ENCODE measurements around the gene LONP1. TPM values are rescaled to one million over a fixed set of nuclear protein-coding genes. Genes with fewer than 3 reads are reported as not detected.

Gene LONP1
- polyA plus RNA-seq, 1 donor from 2014 or later = 43.1 TPM

- Histone ChIP-seq H3K27me3 (ENCODE audit: insufficient read depth, low read depth, low read length) (no peaks in the 10 kb centered on the region), H3K4me2 (ENCODE audit: low read length) (no peak overlapping the region), H3K9me2 (ENCODE audit: insufficient read depth, low read length) (no peaks in the 10 kb centered on the region), H3F3A (ENCODE audit: insufficient read depth, low read length, poor library complexity, severe bottlenecking) (no peaks in the 10 kb centered on the region), H4K20me1 (ENCODE audit: insufficient read depth) (no peaks in the 10 kb centered on the region), H3K9ac (ENCODE audit: low read length) (no peak overlapping the region), H3K79me2 (replicated peaks; ENCODE audit: insufficient read depth, low read length) (peaks cover 8% of the 10 kb centered on the region), H2AFZ (ENCODE audit: low read depth, low read length) (no peak overlapping the region), H3K27ac (ENCODE audit: low read length) (no peak overlapping the region), H3K4me3 (ENCODE audit: low read length) (no peak overlapping the region), H3K36me3 (ENCODE audit: insufficient read depth, low read length) (no peaks in the 10 kb centered on the region), H3K9me3 (ENCODE audit: low read length) (no peaks in the 10 kb centered on the region)
- TF ChIP-seq CTCF (IDR thresholded peaks at IDR 0.05; ENCODE audit: poor library complexity, severe bottlenecking) = no peak
- no peak for TF ChIP-seq TAF1 (IDR thresholded peaks at IDR 0.05; ENCODE audit: low read depth)
- TF ChIP-seq EP300 (conservative IDR thresholded peaks at IDR 0.05; ENCODE audit: poor library complexity, severe bottlenecking) = no peak
- no peak for TF ChIP-seq REST (IDR thresholded peaks at IDR 0.05; ENCODE audit: borderline replicate concordance)
- no peak for TF ChIP-seq SMC3 (conservative IDR thresholded peaks at IDR 0.05; ENCODE audit: poor library complexity)
- TF ChIP-seq POLR2AphosphoS5 (IDR thresholded peaks at IDR 0.05) = no peak
- no peak for TF ChIP-seq MXI1 (conservative IDR thresholded peaks at IDR 0.05; ENCODE audit: poor library complexity, severe bottlenecking)
- TF ChIP-seq RAD21 (conservative IDR thresholded peaks at IDR 0.05) = no peak
- TF ChIP-seq EZH2 (IDR thresholded peaks at IDR 0.05; ENCODE audit: borderline replicate concordance, insufficient read depth, low read length, poor library complexity, severe bottlenecking) = no peak
Measured at GRCh38 chr19:5676772-5677105, 43.2 kb downstream of the LONP1 start.

- Histone ChIP-seq H3K9me3 (ENCODE audit: low read length) (no peaks in the 10 kb centered on the region), H3F3A (ENCODE audit: insufficient read depth, low read length, poor library complexity, severe bottlenecking) (no peaks in the 10 kb centered on the region), H3K9me2 (ENCODE audit: insufficient read depth, low read length) (no peaks in the 10 kb centered on the region), H2AFZ (ENCODE audit: low read depth, low read length) (no peak overlapping the region), H3K27me3 (ENCODE audit: insufficient read depth, low read depth, low read length) (no peaks in the 10 kb centered on the region), H3K9ac (ENCODE audit: low read length) (no peak overlapping the region), H3K36me3 (ENCODE audit: insufficient read depth, low read length) (no peaks in the 10 kb centered on the region), H3K27ac (ENCODE audit: low read length) (no peak overlapping the region), H3K4me3 (ENCODE audit: low read length) (no peak overlapping the region), H3K79me2 (replicated peaks; ENCODE audit: insufficient read depth, low read length) (peaks cover 3% of the 10 kb centered on the region), H4K20me1 (ENCODE audit: insufficient read depth) (no peaks in the 10 kb centered on the region), H3K4me2 (ENCODE audit: low read length) (no peak overlapping the region)
- TF ChIP-seq EZH2 (IDR thresholded peaks at IDR 0.05; ENCODE audit: borderline replicate concordance, insufficient read depth, low read length, poor library complexity, severe bottlenecking) (no peak), TAF1 (IDR thresholded peaks at IDR 0.05; ENCODE audit: low read depth) (no peak), CTCF (IDR thresholded peaks at IDR 0.05; ENCODE audit: poor library complexity, severe bottlenecking) (no peak), RAD21 (conservative IDR thresholded peaks at IDR 0.05) (no peak), SMC3 (conservative IDR thresholded peaks at IDR 0.05; ENCODE audit: poor library complexity) (no peak), MXI1 (conservative IDR thresholded peaks at IDR 0.05; ENCODE audit: poor library complexity, severe bottlenecking) (no peak), POLR2AphosphoS5 (IDR thresholded peaks at IDR 0.05) (no peak), EP300 (conservative IDR thresholded peaks at IDR 0.05; ENCODE audit: poor library complexity, severe bottlenecking) (no peak), REST (IDR thresholded peaks at IDR 0.05; ENCODE audit: borderline replicate concordance) (no peak)
Measured at GRCh38 chr19:5676105-5676771, 43.7 kb downstream of the LONP1 start.
